Pons (tissue), 1 donor: Measurements from ENCODE around the gene SLC4A5.

Source experiments
- DNase-seq: peaks from one replicate; pipeline ENCODE4 v3.0.0-alpha.2; 2016; ENCODE audit warnings: low spot score

SLC4A5 gene

DNA sequence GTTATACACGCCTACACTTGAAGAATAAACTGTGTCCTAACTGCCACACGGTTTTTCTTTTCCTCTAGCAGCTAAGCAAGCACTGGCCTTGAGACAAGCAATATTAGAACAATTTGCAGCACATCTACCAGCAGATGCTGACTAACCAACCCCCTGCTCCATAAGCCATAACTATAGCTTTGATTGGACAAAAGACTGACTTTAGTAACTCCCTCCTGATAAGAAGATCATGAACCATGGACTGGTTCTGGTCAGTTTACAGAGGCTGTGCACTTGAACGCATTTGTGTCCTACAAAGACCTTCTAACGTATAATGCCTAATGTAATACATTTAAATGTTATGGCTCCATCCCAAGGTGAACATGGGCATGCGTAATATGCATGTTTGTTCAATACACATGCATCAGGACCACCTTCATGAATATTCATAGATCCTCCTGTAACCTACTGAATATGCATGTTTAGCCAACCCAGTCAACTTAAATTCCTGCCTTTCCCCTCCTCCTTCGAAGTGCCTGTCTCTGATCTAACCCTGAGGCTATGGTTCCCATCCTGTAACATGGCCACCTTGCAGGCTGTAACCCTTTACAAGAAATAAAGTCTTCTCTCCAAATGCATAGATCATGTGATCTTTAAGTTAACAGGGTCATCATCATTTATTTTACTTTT is 26.5 kb downstream of the SLC4A5 start:
- DNase-seq, result no peak

DNA sequence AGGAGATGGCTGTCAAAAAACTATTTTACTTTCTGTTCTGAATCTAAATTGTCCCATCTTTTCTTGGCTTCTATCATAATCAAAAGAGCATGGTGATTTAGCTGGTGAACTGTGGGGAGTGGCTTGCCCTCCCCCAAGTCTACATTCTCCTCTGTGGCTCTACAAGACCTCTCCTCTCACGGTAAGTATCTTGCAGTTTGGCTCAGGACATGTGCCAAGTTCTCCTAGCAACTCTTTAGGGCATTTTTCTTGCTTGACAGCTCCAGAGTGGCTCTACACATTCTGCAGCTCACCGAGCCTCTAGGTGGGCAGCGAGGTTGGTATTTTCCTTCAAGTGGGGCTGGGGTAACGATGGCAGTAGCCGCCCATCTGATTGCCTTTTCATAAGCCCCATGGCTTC is 29.1 kb downstream of the SLC4A5 start:
- no peak for DNase-seq

DNA sequence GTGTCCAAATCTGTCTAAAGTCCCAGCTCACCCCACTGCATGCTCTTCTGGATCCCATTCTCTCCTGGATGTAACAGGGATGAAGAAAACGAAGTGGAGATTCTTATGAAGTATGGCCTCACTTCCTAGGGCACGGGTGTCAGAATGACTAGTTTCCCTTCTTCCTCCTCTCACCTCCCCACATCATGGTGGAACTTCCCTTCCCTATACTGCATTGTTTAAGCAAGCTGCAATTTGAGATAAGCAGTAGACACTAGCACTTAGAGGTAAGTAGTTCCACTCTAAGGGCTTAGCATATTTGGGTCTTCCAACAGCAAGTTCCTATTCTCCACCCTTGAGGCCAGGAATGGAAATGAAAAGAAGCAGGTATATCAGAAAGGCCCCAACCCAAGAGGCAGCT is 29.7 kb downstream of the SLC4A5 start:
- DNase-seq, result no peak

DNA sequence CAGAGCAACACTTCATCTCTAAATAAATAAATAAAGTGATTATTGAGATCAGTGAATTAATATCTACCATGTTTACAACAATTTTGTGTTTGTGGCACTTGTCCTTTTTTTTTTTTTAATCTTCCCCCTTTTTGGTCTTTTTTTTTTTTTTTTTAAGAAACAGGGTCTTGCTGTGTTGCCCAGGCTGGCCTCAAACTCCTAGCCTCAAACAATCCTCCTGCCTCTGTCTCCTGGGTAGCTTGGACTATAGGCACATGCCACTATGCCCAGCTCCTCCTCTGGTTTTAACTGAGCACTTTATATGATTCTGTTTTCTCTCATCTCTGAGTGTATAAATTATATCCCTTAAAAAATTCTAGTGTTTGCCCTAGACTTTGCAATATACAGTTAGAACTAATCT is 30.3 kb downstream of the SLC4A5 start:
- no peak for DNase-seq

GRCh38 chr2:74307720-74308119 is 35.5 kb downstream of the SLC4A5 start:
- no peak for DNase-seq

DNA sequence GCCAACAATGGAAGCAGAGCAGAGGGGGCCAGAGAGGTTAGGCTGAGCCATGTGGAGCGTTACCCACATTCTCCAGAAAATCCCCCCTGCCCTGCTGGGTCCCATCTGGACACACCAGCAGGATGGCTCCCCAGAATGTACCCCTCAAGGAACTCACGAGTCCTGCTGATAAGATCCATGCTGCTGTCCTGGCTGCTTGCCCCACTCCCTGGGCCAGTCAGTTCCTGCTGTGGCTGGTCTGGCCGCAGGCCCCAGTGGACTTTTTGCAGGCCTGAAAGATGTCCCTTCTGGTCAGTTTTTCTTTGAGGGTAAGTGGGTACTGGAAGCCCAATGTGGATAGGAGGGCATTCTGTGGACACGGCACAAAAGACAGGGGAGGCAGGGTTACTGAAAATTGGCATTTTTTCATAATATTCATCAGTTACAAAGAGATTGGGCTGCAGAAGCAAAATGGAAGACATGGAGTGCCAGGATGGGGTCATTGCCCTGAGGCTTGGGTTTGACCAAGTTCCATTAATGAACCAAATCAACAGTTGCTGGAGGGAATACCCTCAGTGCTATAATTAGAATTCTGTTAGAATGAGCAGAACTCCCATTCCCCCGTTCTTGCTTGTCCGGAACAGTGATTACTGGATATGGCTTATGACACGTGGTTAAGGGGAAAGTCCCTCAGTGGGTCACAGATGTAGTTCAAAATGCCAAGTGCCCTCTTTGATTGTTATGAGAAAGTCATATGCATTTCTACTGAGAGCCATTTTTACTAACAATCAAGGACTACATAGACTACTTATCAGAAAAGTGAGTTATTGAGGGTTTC is 38.7 kb downstream of the SLC4A5 start:
- no peak for DNase-seq

- DNase-seq, result no peak
Observed at GRCh38 chr2:74302865-74303264, 40.4 kb downstream of the SLC4A5 start.

- no peak for DNase-seq
Observed at GRCh38 chr2:74301262-74301661, 42.0 kb downstream of the SLC4A5 start.

DNA sequence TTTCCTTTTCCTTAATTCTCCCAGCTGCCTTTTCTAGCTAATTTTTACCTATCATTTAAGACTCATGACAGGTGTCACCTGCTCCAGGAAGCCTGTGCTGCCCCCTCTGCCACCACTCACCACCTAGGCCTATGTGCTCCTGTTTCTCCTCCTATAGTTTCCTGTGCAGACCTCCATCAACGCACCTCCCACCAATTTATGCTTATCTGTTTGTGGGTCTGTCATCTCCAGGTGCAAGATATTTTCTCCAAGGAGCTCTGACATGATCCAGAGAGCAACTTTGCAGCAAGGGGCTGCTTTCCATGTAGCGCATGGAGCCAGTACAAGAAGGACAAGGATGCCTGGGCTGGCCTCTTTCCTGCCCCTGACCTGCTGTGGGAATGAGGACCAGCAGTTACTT is 42.7 kb downstream of the SLC4A5 start:
- no peak for DNase-seq

DNA sequence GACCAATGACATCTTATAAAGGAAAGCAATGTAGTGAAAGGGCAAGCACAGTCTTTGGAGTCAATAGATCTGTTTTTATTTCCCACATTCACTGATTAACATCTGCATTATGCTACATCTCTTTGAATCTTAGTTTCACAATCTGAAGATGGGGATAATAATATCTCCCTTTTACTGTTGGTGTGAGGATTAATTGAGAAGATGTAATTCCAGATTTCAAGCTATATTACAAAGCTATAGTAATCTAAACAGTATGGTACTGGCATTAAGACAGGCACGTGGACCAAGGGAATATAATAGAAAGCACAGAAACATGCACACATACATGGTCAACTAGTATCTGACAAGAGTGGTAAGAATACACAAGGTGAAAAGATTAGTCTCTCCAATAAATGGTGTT is 45.3 kb downstream of the SLC4A5 start:
- DNase-seq, result no peak

- DNase-seq, result no peak
Observed at GRCh38 chr2:74297391-74297790, 45.8 kb downstream of the SLC4A5 start.

DNA sequence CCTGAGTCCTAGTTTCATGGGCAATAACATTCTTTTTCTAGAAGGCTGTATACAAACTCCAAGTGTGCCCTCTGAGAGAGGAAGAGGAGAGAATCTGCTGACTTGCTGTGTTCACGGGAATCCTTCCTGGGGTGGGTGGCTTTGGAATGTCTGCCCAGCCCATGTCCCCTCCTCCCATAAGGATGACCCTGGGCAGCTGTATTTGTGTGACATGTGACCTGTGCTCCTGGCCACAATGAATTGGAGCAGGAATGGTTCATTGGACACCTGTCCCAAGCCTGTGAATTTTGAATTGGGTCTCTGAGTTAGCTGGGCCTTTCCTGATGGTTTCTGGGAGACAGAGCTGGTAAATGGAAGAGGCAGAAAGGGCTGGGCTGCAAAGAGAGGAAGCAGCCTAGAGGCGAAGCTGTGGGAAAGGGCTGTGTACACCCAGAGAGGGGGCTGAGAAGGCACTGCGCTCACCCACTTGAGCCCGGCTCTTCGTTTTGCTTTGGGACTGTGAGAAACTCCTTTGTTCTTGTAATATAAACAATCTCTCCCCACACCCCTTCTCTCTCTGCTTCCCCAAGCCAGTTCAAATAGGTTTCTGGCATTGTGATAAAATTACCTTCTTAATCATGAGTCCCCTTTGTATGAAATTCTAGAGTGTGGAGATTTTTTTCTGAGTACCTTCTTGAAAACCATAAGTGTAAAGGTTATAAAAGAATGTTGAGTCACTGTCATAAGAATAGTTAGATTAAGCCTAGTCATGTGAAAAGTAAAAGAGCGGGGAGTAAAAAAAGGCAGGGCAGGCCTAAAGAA is 49.8 kb downstream of the SLC4A5 start:
- no peak for DNase-seq

- DNase-seq, result no peak
Observed at GRCh38 chr2:74292751-74293150, 50.5 kb downstream of the SLC4A5 start.

DNA sequence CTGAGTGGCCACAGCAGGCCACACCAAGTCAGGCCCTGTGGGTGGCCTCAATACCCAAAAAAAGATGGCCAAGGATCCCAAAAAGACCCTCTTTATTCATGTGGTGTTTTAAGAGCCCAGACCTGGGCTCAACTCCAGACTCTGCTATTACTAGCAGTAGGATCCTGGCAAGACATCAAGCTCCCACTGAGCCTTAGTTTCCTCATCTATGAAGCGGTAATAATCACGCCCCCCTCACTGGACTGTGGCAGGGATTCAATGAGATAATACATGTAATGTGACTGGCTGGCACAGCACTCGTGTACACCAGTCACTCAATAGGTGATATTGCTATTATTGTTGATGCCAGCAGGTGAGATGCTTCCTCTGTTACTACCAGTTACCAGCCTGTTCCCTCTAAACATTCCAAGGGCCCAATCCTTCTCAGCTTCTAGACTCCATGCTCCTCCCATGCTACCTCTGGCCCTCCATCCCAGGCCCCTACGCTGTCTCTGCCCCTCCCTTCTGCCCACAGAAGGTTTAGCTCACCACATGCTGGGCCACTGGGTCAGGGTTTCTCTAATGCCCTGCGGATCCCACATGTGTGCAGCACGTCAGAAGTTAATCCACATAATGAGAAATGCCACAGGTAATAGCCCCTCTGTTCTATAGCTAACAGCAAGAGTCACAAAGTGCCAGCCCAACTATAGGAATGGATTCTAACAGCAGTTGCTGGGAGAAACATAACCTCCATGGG is 51.2 kb downstream of the SLC4A5 start:
- DNase-seq, result no peak

GRCh38 chr2:74291218-74291544 is 52.0 kb downstream of the SLC4A5 start:
- DNase-seq, result no peak

- no peak for DNase-seq
Observed at GRCh38 chr2:74290466-74291217, 52.6 kb downstream of the SLC4A5 start.

- DNase-seq, result no peak
Observed at GRCh38 chr2:74290066-74290465, 53.1 kb downstream of the SLC4A5 start.

DNA sequence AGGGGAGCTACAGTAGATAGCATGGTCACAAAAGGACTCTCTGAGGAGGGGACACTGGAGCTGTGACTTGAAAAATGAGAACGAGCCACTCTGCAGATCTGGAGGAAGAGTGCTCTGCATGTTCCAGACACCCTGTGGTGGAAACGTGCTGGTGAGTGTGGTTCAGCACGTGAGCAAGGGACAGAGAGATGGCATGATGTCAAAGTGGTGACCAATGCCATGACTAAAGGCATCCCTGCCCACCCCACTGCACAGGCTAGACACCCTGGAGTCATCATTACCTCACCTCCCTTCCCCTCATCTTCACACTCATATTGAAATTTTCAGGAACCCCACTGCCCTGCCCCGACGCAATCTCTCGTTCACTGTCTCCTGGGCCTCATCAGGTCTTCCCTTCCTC is 56.5 kb downstream of the SLC4A5 start:
- DNase-seq, result no peak

DNA sequence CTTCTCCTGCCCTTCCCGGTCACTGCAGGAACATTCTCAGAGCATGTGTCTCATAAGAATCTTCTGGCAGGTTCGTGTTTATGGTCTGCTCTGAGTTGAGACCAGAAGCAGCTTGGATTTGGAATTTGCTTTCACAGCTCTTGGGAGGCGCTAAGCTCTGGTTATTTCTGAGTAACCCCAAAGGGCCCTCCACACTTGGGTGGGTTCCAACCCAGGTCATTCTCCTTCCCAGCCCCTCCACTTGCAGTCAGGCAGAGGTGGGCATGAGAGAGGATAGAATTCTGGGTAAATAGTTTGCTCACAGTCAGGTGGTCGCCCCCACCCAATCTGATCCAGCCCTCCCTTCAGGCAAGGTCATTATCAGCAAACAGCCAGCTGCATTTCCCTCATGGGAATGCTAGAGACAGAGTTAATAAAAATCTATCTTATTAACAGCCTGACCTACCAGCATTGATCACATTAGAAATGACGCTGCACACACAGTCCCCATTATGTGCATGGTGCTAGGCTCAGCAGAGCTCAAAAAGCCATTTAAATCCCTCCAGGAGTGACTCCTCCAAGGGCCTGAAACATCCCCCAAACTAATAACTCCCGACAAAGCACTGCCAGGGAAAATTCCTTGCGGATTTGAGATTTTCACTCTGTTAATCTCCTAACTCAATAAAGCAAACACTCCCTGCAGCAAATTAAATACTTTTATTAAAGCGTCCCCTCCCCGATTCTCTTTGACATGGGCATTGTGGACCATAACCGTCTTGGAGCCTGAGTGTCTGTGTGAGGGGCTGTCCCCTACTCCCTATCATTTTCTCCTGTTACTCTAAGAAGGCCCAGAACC is 61.9 kb downstream of the SLC4A5 start:
- DNase-seq, result no peak

GRCh38 chr2:74278694-74279093 is 64.5 kb downstream of the SLC4A5 start:
- DNase-seq, result no peak

- no peak for DNase-seq
Observed at GRCh38 chr2:74278176-74278575, 65.0 kb downstream of the SLC4A5 start.
